ENCODE results near the gene RPP40.

DNA sequence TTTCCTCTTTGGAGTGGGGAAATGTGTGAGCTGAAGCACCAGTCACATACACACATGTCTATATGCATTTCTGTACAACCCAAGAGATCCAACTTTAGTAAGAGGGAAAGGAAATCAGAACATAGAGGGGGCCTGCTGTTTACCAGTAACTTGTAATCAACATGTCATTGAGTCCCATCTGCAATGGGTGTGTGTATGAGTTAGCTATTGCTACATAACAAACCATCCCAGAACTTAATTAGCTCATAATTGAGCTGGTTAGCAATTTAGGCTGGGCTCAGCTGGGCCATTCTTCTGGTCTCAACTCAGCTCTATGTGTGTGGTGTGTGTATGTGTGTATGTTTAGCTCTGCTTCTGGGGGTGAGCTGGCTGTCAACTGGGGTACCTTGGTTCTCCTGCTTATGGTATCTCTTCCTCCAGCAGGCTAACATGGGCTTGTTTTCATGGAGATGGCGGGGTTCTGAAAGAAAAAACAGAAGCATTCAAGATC is 10.3 kb upstream of the RPP40 start:
- TF ChIP-seq, protein P1, sequence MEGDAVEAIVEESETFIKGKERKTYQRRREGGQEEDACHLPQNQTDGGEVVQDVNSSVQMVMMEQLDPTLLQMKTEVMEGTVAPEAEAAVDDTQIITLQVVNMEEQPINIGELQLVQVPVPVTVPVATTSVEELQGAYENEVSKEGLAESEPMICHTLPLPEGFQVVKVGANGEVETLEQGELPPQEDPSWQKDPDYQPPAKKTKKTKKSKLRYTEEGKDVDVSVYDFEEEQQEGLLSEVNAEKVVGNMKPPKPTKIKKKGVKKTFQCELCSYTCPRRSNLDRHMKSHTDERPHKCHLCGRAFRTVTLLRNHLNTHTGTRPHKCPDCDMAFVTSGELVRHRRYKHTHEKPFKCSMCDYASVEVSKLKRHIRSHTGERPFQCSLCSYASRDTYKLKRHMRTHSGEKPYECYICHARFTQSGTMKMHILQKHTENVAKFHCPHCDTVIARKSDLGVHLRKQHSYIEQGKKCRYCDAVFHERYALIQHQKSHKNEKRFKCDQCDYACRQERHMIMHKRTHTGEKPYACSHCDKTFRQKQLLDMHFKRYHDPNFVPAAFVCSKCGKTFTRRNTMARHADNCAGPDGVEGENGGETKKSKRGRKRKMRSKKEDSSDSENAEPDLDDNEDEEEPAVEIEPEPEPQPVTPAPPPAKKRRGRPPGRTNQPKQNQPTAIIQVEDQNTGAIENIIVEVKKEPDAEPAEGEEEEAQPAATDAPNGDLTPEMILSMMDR (IDR thresholded peaks at IDR 0.05), result no peak
- no peak for TF ChIP-seq POLR2A (IDR thresholded peaks at IDR 0.05)

Measured in upper lobe of left lung (tissue), 4 donors.